GM19238 (cell line): ENCODE data around the gene CCT2.
A peak's percentile ranks its signal among the peaks of the same experiment; 100 is the strongest.

Experiments used
- DNase-seq: peaks from one replicate; pipeline ENCODE4 v3.0.0; 2011; ENCODE audit warnings: low spot score; ENCODE audit not compliant: insufficient read length

The CCT2 gene

DNA sequence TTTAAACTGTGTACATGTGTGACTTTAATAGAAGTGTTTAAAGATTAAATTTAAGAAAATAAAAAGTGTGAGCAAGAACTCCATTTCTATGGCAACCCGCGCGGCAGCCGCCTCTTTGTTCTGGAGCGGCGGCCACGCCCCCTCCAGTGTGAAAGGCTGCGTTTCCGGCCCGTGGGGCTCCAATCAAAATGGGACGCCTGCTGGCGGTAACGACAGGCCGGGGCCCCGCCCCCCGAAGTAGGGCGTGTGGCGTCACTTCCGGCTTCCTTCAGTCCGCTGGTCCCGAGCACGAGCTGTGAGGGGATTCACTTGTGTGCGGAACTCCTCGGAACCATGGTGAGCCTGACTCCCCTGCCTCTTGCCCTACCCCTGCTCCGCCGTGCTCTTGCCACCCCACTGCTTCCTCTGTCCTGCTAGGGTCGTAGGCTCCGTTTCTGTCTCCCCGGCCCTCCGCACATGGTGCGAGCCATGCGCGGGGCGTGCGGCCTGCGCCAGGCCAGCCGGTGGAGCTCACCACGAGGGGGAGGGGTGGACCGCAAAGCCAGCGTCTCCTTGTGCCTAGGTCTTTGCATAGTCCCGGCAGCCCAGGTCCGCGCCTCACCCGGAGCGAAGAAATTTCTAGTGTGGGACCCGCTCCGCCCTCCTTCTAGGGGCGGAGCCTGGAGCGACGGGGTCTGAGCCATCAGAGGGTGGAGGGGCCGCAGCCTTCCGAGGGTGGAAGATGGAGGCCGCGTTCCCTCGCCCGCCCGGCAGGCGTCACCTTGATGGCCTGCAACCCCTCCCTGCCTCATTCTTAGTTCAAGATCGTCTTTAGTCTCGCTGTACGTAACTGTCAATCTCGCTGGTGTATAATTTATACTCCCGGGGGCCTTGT is at the start of gene CCT2:
CCT2 (plus strand) TSS at position 271 of the 874 bp plus-strand sequence; CDS start at position 334, 63 bp downstream.
- DNase-seq = peak; percentile 81

DNA sequence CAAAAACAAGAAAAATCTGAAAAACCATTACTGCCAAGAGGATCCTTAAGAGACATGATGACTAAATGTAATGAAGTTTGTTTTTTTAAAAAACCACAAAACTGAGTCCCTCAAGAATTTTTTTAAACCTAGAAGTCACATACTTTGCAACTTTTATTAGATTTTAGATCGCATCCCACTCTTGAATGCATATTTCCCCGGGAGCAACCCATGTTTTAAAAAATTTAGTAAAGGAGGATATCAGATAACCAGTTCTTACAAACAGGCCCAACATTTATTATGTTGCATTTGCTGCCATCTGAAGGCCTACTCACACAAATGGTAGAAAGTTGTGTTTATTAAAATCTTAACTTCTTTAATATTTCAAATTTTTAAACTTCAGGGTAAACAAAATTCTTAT is 44.3 kb upstream of the CCT2 start:
- DNase-seq = no peak

DNA sequence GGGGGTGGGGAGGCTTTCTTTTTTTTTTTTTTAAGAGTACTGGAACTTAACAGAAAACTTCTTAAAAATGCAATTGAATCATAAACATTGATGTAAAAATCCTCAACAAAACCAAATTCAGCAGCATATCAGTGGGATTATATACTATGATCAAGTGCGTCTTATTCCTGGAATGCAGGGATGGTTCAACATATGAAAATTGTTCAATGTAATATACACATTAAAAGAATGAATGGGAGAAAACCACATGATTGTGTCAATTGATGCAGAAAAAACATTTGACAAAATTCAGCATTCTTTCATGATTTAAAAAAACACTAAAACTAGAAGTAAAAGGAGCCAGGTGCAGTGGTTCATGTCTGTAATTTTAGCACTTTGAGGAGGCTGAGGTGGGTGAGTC is 41.2 kb upstream of the CCT2 start:
- DNase-seq = no peak

DNA sequence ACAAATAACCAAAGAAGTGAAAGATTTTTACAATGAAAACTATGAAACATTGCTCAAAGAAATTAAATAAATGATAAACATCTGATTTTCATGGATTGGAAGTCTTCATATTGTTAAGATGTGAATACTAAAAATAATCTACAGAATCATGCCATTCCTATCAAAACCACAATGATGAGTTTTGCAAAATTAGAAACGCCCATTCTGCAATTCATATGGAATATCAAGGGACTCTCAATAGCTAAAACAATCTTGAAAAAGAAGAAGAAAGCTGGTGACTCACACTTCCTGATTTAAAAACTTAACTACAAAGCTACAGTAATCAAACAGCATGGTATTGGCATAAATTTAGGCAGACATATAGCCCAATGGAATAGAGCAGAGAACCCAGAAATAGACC is 40.2 kb upstream of the CCT2 start:
- no peak for DNase-seq

DNA sequence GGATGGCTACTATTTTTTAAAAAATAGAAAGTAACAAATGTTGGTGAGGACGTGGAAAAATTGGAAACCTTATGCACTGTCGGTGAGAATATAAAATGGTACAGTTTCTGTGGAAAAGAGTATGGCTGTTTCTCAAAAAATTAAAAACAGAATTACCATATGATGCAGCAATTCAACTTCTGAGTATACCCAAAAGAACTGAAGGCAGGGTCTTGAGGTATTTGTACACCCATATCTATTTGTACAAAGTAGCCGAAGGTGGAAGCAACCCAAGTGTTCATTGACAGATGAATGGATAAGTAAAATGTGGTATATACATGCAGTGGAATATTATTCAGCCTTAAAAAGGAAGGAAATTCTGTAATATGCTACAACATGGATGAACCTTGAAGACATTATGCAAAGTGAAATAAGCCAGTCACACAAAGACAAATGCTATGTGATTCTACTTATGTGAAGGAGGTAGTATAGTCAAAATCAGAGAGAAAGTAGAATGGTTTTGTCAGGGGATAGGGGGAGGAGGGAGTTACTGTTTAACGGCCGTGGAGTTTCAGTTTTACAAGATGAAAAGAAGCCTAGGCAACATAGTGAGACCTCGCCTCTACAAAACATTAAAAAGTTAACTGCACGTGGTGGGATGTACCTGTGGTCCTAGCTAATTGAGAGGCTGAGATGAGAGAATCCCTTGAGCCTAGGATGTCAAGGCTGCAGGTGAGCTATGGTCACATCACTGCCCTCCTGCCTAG is 38.4 kb upstream of the CCT2 start:
- DNase-seq = peak; percentile 16

DNA sequence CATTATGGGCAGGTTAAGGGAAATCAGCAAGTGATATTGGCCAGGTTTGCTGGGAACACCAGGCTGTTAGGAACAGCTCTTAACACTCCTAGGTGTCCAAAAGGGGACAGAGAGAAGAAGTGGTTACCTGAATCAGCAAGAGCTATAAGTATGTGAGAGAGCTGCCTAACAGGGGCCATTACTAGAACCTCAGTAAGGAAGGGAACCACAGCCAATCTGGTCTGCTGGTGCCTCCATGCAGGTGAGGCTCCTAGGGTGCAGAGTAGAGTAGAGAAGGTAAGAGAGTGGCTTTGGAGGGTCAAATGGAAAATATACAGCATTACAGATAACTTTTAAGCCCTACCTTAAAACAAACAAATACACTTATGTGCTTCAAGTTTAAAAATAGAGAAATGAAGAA is 36.6 kb upstream of the CCT2 start:
- no peak for DNase-seq

DNA sequence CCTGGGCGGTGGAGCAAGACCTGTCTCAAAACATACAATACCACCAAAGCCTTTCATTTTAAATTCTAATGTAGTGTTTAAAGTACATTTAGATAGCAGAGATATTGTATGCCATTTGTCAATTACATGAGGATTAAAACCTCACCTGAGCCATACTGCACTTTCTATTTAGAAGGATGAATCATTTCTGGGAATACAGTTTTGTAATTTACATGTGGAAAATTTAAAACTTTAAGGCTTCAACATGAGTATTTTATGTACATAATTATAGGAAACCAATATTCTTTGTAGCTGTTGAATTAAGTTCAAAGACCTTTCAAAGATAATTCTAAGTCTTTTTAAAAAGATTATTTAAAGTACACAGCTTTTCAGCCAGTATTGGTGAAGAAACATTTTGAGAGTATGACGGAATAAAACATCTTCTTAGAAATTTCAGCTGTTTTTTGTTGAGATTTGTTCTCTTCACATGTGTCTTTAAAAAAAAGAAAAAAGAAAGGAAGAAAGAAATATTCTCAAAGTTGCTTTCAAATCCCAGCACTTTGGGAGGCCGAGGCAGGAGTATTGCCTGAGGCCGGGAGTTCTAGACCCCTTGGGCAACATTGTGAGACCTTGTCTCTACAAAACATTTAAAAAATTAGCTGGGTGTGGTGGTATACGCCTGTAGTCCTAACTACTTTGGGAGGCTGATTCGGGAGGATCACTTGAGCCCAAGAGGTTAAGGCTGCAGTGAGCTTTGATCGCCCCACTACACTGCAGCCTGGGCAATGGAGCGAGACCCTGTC is 34.5 kb upstream of the CCT2 start:
- DNase-seq = no peak

DNA sequence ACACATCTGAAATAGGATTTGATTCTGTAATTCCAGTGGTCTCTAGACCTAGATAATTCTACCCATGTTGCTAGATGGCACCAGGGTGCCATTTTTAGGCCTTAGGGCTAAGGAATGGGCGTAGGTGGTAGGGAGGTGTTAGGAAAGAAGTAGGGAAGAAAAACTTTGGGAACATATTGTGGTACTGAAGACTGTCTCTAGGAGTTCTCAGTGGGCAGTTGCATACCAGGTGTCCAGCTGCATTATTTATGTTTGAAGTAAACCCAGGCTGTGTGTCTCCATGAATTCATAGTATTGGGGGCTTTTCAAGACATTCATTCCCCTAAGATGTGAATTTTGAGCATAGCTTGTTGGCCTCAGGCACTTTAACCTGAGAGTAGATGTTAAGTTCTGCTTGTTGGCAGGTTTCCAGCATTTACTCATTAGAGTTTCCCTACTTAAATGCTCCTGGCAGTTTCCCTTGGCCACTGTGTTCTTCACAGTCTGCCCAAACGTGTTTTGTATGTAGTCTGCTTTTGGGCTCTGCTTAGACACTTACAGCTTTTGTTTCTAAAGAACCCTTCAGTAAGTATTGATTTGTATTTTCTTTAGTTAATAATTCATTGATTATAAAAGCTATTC is 31.5 kb upstream of the CCT2 start:
- no peak for DNase-seq

DNA sequence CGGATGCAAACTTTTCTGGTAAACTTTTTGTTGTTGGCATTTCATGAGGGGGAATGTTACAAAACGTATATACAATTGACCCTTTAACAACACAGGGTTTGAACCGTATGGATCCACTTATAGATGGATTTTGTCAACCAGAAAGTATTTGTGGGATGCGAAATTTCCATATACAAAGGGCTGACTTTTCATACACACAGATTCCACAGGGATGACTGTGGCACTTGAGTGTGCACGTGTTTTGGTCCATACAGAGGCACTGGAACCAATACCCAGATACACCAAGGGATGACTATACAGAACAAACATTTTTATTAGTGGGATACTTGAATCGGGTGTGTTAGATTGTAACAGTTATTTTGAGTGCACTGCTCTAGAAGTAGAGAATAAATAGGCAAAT is 29.8 kb upstream of the CCT2 start:
- DNase-seq = no peak

DNA sequence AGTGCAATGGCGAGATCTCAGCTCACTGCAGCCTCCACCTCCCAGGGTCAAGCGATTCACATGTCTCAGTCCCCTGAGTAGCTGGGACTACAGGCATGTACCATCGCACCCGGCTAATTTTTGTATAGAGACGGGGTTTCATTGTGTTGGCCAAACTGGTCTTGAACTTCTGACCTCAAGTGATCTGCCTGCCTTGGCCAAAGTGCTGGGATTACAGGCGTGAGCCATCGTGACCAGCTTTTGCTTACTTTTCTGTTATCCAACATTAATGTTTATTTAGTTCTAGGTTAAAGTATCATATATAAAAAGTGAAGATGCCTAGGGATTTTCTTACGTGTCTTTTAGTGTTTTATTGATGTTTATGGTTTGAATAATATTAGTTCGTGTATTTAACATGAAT is 28.9 kb upstream of the CCT2 start:
- DNase-seq = no peak

DNA sequence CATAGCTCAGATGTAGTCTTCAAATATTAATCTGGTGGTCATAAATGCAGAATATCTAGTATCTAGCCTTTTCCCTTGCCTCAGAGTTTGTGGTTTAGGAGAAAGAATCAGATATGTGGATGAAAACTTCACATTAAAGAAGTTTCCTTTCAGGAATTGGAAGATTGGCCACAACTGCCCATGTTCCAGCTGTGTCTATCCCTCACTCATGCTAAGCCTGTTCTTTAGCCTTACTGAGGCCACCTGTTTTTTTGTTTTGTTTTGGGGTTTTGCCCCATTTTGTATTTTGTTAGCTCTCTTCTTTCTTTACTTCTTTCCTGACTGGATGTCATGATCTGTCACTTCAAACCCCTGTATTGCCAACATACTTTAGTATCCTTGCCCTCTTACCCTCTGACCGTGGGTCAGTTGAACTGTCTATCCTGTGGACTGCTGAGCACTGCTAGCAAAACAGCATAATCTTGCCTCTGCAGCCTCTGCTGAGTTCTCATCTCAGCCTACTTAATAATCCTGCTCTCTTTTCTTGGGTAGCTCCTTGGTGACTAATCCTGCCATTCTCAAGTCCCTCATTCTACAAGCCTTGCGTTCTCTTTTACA is 22.0 kb upstream of the CCT2 start:
- DNase-seq = no peak

DNA sequence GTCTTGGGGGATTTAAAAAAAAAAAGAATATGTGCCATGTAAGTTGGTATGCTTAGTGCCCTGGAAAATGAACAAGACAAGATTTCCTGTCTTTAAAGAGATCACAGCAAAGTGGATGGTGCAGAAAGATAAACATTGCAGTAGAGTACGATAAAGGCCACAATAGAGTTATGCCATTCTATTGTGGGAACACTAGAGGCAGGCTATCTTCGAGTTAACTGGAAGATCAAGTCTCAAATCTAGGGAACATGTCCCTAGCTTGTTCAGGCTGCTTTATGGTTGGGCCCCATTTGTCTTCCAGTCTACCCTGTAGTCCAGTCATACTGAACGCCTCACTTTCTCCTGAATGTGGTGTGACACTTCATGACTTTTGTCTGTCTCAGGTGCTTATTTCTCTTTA is 18.7 kb upstream of the CCT2 start:
- no peak for DNase-seq

DNA sequence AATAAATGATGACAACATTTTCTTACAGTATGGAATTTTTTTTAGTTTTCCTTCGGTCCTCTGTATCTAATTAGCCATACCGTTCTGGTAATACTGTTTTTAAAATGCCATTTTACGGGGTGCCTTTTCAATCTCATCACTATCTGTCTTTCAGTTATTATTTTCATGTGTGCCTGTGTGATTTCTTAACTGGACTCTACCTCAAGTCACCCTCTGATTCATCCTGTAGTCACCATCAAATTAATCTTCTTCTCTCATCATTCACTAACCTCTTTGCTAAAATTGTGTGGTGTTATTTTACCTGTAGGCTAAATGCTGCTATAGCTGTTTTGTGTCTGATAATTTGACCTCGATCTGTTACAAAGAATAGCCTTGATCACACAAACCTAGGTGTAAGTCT is 16.0 kb upstream of the CCT2 start:
- no peak for DNase-seq

DNA sequence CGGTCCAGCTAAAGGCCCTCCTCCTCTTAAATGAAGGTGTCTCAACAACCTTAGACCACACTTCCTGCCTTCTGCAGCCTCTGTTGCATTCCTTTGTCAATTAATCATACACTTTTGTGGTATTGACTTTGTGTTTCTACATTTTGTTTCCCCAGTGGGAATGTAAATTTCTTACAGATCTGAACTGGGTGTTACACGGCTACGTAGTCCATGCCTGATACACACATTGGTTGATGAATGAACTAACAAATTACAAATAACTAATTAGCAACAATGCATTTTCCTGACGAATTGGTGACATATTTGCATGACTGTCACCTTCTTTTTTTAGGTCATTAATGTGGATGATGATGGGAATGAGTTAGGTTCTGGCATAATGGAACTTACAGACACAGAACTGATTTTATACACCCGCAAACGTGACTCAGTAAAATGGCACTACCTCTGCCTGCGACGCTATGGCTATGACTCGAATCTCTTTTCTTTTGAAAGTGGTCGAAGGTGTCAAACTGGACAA is 15.2 kb upstream of the CCT2 start:
- no peak for DNase-seq

DNA sequence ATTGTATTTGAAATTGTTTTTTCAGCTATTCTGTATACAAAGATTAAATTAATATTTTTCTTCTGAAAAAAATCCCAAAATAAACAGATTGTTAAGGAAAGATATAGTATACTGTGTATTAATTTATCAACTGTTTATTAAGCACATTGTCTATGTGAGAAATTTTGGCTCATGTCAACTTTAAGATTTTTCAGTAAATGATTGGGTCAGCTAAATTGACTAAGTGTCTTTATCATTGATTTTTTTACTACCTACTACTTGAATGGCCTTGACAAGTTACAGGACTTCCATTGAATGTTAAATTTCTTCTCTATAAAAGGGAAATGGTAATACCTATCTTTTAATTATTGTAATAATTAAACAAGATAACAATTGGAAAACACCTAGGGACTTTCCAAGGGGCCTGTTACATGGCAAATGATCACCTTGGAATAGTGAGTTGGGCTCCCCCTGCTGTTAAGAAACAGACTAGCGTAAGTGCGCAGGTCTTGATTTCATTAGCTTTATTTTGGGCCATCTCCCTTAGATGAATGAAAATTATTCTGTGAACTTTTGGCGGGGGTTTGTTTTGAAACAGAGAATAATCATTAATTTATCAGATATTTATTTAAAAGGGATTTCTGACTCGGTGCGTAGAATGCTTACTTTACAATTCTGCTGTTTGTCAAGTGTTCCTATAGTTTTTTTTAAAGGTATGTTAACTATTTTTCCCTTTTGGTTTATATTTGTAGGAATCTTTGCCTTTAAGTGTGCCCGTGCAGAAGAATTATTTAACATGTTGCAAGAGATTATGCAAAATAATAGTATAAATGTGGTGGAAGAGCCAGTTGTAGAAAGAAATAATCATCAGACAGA is 14.5 kb upstream of the CCT2 start:
- DNase-seq = peak; percentile 10

DNA sequence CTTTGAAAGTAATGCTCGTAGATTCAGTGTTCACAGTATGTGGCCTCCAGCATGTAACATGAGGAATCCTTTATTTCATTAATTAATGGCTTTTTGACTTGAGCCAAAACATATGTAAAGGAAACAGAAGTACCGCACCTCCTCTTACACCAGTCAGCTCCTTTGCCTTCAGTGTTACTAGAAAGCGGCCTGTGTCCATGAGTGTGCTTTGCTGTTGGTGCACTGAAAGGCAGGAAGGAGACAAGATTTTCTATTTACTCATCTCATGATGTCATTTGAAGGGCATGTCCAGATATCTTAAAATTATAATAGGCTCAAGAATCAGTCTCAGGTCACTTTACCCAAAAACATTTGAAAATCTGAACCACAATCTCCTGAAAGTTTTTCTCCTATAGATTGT is 9.9 kb upstream of the CCT2 start:
- DNase-seq = no peak

DNA sequence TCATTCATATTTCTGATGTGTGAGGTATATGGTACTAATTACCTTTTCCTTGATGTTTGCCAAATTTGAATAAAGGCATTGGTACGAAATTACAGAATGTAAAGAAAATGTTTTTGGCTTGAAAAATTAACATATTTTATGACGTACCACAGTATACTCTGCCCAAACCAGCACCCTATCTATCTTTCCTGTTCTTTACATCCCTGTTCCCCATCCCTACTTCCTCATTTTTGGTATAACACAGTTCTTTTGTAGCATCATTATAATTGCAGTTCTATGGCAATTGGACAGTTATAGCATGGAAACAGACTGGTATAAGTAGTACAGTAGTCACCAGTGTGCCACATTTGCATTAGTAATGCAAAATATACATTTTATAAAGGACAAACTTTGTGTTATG is 7.0 kb upstream of the CCT2 start:
- DNase-seq = no peak

DNA sequence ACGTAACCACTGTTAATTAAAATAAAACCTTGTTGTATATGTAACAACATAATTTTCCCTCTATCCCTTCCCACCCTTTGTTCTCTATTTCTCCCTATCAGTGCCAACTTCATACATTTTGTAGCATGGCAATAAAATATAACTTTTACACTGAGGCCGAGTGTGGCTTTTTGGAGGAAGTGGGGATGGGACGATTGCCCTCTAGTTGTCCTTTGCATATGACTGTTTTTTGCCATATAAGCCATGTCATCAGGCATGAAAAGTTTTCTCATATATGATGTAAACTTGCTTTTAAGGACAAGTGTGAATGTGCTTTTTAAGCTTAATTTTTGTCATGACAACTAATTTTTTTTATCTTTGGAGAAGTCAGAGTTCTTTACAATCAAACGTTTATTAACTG is 6.2 kb upstream of the CCT2 start:
- no peak for DNase-seq

DNA sequence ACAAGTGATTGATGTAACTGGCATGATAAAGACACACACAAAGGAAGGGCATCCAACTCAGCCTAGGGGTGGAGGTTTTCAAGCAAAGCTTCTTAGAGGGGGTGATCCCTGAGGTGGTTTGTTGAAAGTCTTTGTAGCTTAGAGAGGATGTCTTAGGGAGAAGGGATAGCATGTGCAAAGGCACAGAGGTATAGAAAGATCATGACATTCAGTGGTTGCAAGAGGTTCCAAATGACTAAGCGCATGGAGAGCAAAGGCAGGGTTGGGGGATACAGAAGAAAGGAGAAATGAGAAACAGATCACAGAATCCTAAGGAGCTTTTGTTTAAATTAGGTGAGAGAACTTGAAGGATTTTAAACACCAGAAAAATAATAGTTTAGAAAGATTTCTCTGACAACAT is 5.2 kb upstream of the CCT2 start:
- no peak for DNase-seq

DNA sequence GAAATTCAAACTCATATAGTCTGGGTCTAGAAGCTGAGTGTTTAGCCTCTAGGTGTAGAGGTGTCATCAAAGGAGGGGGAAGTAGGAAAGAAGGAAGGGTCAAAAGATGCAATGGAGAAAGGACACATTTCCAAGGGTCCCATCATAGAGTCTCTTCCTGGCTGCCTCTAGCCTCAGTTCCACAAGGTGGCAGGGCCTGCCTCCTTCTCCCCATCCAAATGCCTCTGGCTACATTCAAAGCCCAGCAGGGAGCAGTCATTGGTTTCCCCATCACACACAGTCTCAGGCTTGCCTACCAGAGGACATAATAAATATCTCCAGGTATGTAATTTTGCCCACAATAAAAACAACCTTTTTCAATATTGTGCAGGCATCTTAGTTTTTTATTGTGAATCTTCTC is 2.1 kb upstream of the CCT2 start:
- no peak for DNase-seq
